Fibroblast of villous mesenchyme (primary cell): ENCODE data around the gene ELK1. TPM values are rescaled to one million over a fixed set of nuclear protein-coding genes. Genes with fewer than 3 reads are reported as not detected.

Experiments used
- DNase-seq: peaks from one replicate; pipeline ENCODE4 v3.0.0-alpha.2; 2010; ENCODE audit warnings: low read depth
- H3K4me3 ChIP-seq: 2 replicates; pipeline ENCODE4 v1.5.1; 2011; ENCODE audit warnings: low read depth, mild to moderate bottlenecking, low read length
- small RNA-seq: library from RNA; depleted of rRNA; stranded (forward); fragments of <200 nt; gene quantifications from one replicate; pipeline ENCODE3, GENCODE V24; 2012
- total RNA-seq: library from RNA; depleted of rRNA; stranded (reverse); fragments of >200 nt; gene quantifications from 2 replicates; pipeline ENCODE4 v1.2.3, GENCODE V29; 2012
- TF ChIP-seq, protein P1 (sequence below): IDR thresholded peaks from 2 replicates; pipeline ENCODE4 v1.5.1; 2012; ENCODE audit warnings: low read depth, mild to moderate bottlenecking, low read length; ENCODE audit not compliant: insufficient read depth

Gene ELK1
- total RNA-seq, 1 donor, result 21.2 TPM

DNA sequence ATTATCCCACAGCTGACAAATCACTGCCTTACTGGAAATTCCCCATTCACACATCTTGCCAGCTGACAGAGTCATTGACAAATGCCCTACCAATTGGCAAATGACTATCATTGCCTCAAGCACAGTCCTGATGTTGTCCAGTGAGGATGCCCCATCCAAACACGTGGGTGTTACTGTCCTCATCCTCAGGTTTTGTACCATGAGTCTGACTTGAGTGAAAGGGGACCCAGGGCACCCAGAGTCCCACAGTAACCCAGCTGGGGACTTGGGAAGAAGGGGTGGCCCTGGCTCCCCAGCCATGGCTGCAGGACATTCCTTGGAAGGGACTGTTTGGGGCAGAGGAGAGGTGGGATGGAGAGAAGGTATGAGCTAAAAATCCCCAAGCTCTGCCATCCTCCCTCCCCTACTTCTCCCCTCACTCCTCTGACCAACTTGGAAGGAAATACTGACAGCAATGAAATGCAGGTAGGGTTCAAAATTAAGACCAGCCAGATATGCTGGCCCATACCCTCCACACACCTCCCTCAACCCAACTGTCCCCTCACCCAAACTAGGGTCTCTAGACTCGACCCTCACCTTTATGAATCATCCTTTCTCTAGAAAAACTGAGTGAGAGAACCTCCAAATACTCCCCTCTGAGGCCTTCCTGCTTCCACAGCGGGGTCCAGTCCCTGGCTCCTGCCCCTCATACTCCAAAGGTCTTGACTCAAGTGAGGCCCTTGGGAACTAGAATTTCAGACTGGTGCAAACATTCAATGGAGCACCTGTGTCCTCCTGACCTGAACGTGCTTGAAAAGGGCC lies 63.1 kb downstream of the ELK1 start:
- TF ChIP-seq, protein P1, sequence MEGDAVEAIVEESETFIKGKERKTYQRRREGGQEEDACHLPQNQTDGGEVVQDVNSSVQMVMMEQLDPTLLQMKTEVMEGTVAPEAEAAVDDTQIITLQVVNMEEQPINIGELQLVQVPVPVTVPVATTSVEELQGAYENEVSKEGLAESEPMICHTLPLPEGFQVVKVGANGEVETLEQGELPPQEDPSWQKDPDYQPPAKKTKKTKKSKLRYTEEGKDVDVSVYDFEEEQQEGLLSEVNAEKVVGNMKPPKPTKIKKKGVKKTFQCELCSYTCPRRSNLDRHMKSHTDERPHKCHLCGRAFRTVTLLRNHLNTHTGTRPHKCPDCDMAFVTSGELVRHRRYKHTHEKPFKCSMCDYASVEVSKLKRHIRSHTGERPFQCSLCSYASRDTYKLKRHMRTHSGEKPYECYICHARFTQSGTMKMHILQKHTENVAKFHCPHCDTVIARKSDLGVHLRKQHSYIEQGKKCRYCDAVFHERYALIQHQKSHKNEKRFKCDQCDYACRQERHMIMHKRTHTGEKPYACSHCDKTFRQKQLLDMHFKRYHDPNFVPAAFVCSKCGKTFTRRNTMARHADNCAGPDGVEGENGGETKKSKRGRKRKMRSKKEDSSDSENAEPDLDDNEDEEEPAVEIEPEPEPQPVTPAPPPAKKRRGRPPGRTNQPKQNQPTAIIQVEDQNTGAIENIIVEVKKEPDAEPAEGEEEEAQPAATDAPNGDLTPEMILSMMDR, result no peak
- H3K4me3 ChIP-seq, result no peak overlapping the region
- DNase-seq, result peak; percentile 37

DNA sequence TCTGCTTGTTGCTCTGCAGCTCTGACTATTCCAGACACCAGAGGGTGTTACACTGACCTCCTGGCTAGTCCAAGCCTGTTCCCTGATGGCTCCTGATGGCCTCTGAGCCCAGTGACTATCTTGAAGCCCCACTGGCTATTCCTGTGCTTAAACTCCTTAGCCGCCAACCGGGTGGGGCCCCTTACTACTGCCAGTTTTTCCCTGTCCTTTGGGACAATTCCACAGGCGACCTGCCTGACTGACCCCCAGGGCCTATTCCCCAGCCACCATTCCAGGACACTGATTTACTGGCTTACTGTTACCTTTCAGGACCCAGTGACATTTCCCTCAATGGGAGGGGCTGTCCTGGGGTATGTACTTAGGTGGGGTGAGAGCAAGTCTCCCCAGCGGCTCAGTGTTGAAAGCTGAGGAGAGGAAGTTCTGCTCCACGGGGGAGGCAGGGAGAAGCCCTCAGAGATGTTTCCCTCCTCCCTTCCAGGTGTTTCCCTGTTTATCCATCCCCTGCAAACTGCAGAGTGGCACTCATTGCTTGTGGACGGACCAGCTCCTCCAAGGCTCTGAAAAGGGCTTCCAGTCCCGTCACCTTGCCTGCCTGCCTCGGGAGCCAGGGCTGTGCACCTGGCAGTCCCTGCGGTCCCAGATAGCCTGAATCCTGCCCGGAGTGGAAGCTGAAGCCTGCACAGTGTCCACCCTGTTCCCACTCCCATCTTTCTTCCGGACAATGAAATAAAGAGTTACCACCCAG lies 64.1 kb downstream of the ELK1 start:
- no peak for DNase-seq
- TF ChIP-seq, protein P1, result no peak
- no peak overlapping the region for H3K4me3 ChIP-seq

Small RNA genes lying within 50 kb of the gene (small RNA-seq; reads per million reads assigned to genes)
- gene MIR4769, result not detected

Other genes starting within 250 kb of the ELK1 start
- 7.7 and 12.5 TPM in 2 replicates for gene ZNF41, start 167.3 kb downstream of the ELK1 start, total RNA-seq
- gene ARAF, start 89.4 kb downstream of the ELK1 start, total RNA-seq, result 17.4 and 23.3 TPM in 2 replicates
- 331 and 493 TPM in 2 replicates for gene TIMP1, start 68.1 kb downstream of the ELK1 start, total RNA-seq
- gene SYN1, start 30.7 kb downstream of the ELK1 start, total RNA-seq, result 0.32 TPM in 1 of 2 replicates, not detected in the other
- gene CFP, start 20.6 kb downstream of the ELK1 start, total RNA-seq, result under 0.01 and 0.32 TPM in 2 replicates
- gene UXT, start 8.6 kb upstream of the ELK1 start, total RNA-seq, result 91.5 and 101 TPM in 2 replicates
- gene ZNF81, start 186.3 kb upstream of the ELK1 start, total RNA-seq, result 6.8 and 9.1 TPM in 2 replicates